ENCODE results near the gene RGCC. TPM values are rescaled to one million over a fixed set of nuclear protein-coding genes. Genes with fewer than 3 reads are reported as not detected.

The RGCC gene
- total and polyA plus RNA-seq, 2 of the 4 experiments (the other 2 are of a cell fraction), result 7.5 to 7.6 TPM

GRCh38 chr13:41416276-41416675 is 41.1 kb upstream of the RGCC start:
- no peak overlapping the region for H4K91ac ChIP-seq (ENCODE audit: insufficient read depth, low read depth, low read length)
- no peak overlapping the region for H3K14ac ChIP-seq (replicated peaks; ENCODE audit: low read depth, low read length)
- no peak overlapping the region for H3K27ac ChIP-seq (ENCODE audit: insufficient read depth, low read length)
- H2BK5ac ChIP-seq (ENCODE audit: low read depth, low read length, poor library complexity, severe bottlenecking), result no peak overlapping the region
- no peak overlapping the region for H3K9ac ChIP-seq (ENCODE audit: low read depth, low read length)
- H3K4me3 ChIP-seq (ENCODE audit: insufficient read depth, low read depth, low read length), result no peak overlapping the region
- H3K36me3 ChIP-seq (ENCODE audit: control insufficient read depth, insufficient read depth, low read length), result no peaks in the 10 kb centered on the region
- intact Hi-C loops (cut with micrococcal nuclease) (no loop called here), in situ Hi-C loops (cut with MboI; ENCODE audit: low sequenced_read_pairs) (no loop called here), dilution Hi-C loops (cut with HindIII; ENCODE audit: low sequenced_read_pairs, unreplicated experiment) (no loop called here)
- H2AK9ac ChIP-seq (replicated peaks; ENCODE audit: low read depth, low read length, poor library complexity), result no peak overlapping the region
- ATAC-seq (ENCODE audit: low read depth), result no peak
- H2BK15ac ChIP-seq (ENCODE audit: low read depth, low read length), result no peak overlapping the region
- H2BK20ac ChIP-seq (ENCODE audit: low read depth, low read length), result no peak overlapping the region
- H2BK120ac ChIP-seq (ENCODE audit: low read depth, low read length), result no peak overlapping the region
- H2AFZ ChIP-seq (replicated peaks; ENCODE audit: low read length, poor library complexity), result no peak overlapping the region
- no peak overlapping the region for H4K8ac ChIP-seq (ENCODE audit: low read depth in 2 of 2, low read length in 2 of 2)
- H3K4ac ChIP-seq (ENCODE audit: low read depth, low read length), result no peak overlapping the region
- H3K27me3 ChIP-seq (ENCODE audit: control insufficient read depth, insufficient read depth, low read length), result peaks cover 2% of the 10 kb centered on the region; the same call in 1 of the 2 replicates
- H3K4me2 ChIP-seq (ENCODE audit: low read depth, low read length), result no peak overlapping the region
- H4K5ac ChIP-seq (ENCODE audit: low read depth, low read length), result no peak overlapping the region
- no peaks in the 10 kb centered on the region for H4K20me1 ChIP-seq (ENCODE audit: insufficient read depth, low read length)
- WGBS, 2 experiments (ENCODE audit: extremely low coverage in 2 of 2, insufficient read length in 1 of 2), result 0% methylated on average over 1 of the region's 3 CpGs; no CpG with 5 or more reads in 1 of the 2 experiments
- no peak overlapping the region for H3K23ac ChIP-seq (ENCODE audit: low read depth, low read length)
- H3K79me1 ChIP-seq (ENCODE audit: low read depth in 1 of 2, low read length in 2 of 2), result no peaks in the 10 kb centered on the region
- H3K18ac ChIP-seq (ENCODE audit: low read depth, low read length), result no peak overlapping the region
- no peaks in the 10 kb centered on the region for H3K9me1 ChIP-seq (ENCODE audit: insufficient read depth, low read length)
- H3K9me3 ChIP-seq (ENCODE audit: control insufficient read depth, insufficient read depth, low read length), result peaks cover 6% of the 10 kb centered on the region
- no peak overlapping the region for H2AK5ac ChIP-seq (ENCODE audit: low read depth, low read length)
- peak; percentile 43 for DNase-seq
- ChIA-PET POLR2A (ENCODE audit: unreplicated experiment) (no interaction called here), CTCF (interaction anchor here (1.6 kb wide), 1 partner anchor 11 kb away, joined by 3 read pairs; no protein-coding TSS in a partner anchor)
- H3K4me1 ChIP-seq (ENCODE audit: control insufficient read depth, insufficient read depth, low read length), result peaks cover 2% of the 10 kb centered on the region
- no peak overlapping the region for H3K56ac ChIP-seq (ENCODE audit: extremely low read depth, insufficient read depth, low read length)
- no TSS peak for BruUV-seq (replicated peaks)
- TF ChIP-seq RAD21 (IDR thresholded peaks at IDR 0.05; ENCODE audit: low read length) (no peak), RCOR1 (IDR thresholded peaks at IDR 0.05; ENCODE audit: insufficient replicate concordance, low read length) (no peak), MAFK (IDR thresholded peaks at IDR 0.05; ENCODE audit: low read depth, low read length) (no peak), CEBPB (IDR thresholded peaks at IDR 0.05; ENCODE audit: low read depth, low read length) (no peak), CTCF (conservative IDR thresholded peaks at IDR 0.05; ENCODE audit: low read depth, low read length) (no peak), CHD1 (IDR thresholded peaks at IDR 0.05; ENCODE audit: low read depth, low read length) (no peak), NFE2L2 (IDR thresholded peaks at IDR 0.05; ENCODE audit: low read depth, low read length) (no peak), USF2 (IDR thresholded peaks at IDR 0.05; ENCODE audit: low read depth, low read length) (no peak), SMC3 (IDR thresholded peaks at IDR 0.05; ENCODE audit: low read depth, low read length) (no peak), FOS (IDR thresholded peaks at IDR 0.05; ENCODE audit: low read depth, low read length) (no peak)
